HCT116 (cell line): ENCODE results near the gene GNAO1. TPM values are rescaled to one million over a fixed set of nuclear protein-coding genes. Genes with fewer than 3 reads are reported as not detected.

Source experiments
- ATAC-seq: fragments of 200-7000 bp; cut with Tn5 transposase; 2 replicates; pipeline ENCODE4 v1.9.1; 2020; ENCODE audit warnings: mild to moderate bottlenecking, moderate library complexity
- BruUV-seq: library from RNA; stranded (reverse); fragments of 400-500 nt; replicated peaks from 2 replicates; lab custom pipeline; 2021; lab: Mats Ljungman, UMichigan
- CTCF ChIA-PET: fragments of 300-600 bp; sonication (Branson Sonifier 250); formaldehyde crosslinking; loops from one replicate; lab custom pipeline; 2021; ENCODE audit warnings: antibody characterized with exemption; lab: Charles Lee
- POLR2A ChIA-PET: fragments of 300-600, 350-600 bp; sonication (Branson Sonifier 250); formaldehyde crosslinking; loops from one replicate; lab custom pipeline; 2021; ENCODE audit warnings: antibody characterized with exemption; lab: Charles Lee
- RAD21 ChIA-PET, 2 experiments: fragments of 300-600 bp; sonication (Branson Sonifier 250); formaldehyde crosslinking; loops; one replicate each; lab custom pipeline; 2023; ENCODE audit warnings: low total read pairs in 2 of 2; ENCODE audit not compliant: uncharacterized antibody in 2 of 2, unreplicated experiment in 2 of 2, low non-redundant PET in 1 of 2; lab: Charles Lee
- DNase-seq: peaks from one replicate; pipeline ENCODE4 v3.0.0-alpha.2; 2010; ENCODE audit warnings: low read depth, low spot score
- H2AFZ ChIP-seq: fragments of 200-600 bp; shearing (Covaris generic), sonication (generic); 2 replicates; pipeline ENCODE4 v1.6.1; 2017; ENCODE audit warnings: low read depth, mixed run types, mixed read lengths, antibody characterized with exemption, low read length; ENCODE audit not compliant: poor library complexity, severe bottlenecking
- H3K27ac ChIP-seq: 2 replicates; pipeline ENCODE4 v1.5.1; 2012; ENCODE audit warnings: low read depth, low read length
- H3K27me3 ChIP-seq: fragments of 200-600 bp; sonication (generic); 2 replicates; pipeline ENCODE4 v1.6.1; 2016; ENCODE audit warnings: mixed run types, low read length, mixed read lengths; ENCODE audit not compliant: insufficient read depth
- H3K36me3 ChIP-seq, 2 experiments: fragments of 200-500 bp in 1 of 2; fragments of 200-600 bp in 1 of 2; sonication (Bioruptor generic) in 1 of 2; sonication (generic) in 1 of 2; 2 replicates each; pipeline versions ENCODE4 v1.5.1 to v1.6.1; 2014 to 2016; ENCODE audit warnings: low read length in 2 of 2, inconsistent platforms in 1 of 2, mixed read lengths in 1 of 2, mixed run types in 1 of 2; ENCODE audit not compliant: insufficient read depth in 2 of 2, control insufficient read depth in 1 of 2
- H3K4me1 ChIP-seq, 2 experiments: fragments of 200-600 bp in 1 of 2; sonication (generic) in 1 of 2; 2 replicates each; pipeline versions ENCODE4 v1.5.1 to v1.6.1; 2012 to 2017; ENCODE audit warnings: low read length in 2 of 2, inconsistent platforms in 1 of 2, mild to moderate bottlenecking in 1 of 2, mixed read lengths in 1 of 2, mixed run types in 1 of 2, moderate library complexity in 1 of 2; ENCODE audit not compliant: insufficient read depth in 2 of 2, control insufficient read depth in 1 of 2
- H3K4me2 ChIP-seq: fragments of 200-600 bp; sonication (generic); 2 replicates; pipeline ENCODE4 v1.6.1; 2017; ENCODE audit warnings: mixed run types, low read length, mixed read lengths
- H3K4me3 ChIP-seq, 2 experiments: fragments of 200-600 bp in 1 of 2; sonication (generic) in 1 of 2; replicated peaks in 1 of 2; 2 replicates each; pipeline ENCODE4 v1.5.1; 2011 to 2016; ENCODE audit warnings: low read length in 2 of 2, control low read depth in 1 of 2, low read depth in 1 of 2, mild to moderate bottlenecking in 1 of 2, mixed read lengths in 1 of 2, mixed run types in 1 of 2
- H3K79me2 ChIP-seq: fragments of 200-600 bp; sonication (generic); 2 replicates; pipeline ENCODE4 v1.6.1; 2017; ENCODE audit warnings: mild to moderate bottlenecking, mixed run types, low read length, moderate library complexity, mixed read lengths; ENCODE audit not compliant: insufficient read depth
- H3K9ac ChIP-seq: fragments of 200-600 bp; sonication (generic); 2 replicates; pipeline ENCODE4 v1.6.1; 2016; ENCODE audit warnings: low read length, mixed read lengths
- H3K9me2 ChIP-seq: fragments of 200-600 bp; sonication (generic), shearing (Covaris generic); 2 replicates; pipeline ENCODE4 v1.6.1; 2017; ENCODE audit warnings: mixed run types, mild to moderate bottlenecking, moderate library complexity; ENCODE audit not compliant: insufficient read depth
- H3K9me3 ChIP-seq, 2 experiments: fragments of 200-500 bp in 1 of 2; fragments of 200-600 bp in 1 of 2; sonication (Bioruptor generic) in 1 of 2; sonication (generic) in 1 of 2; 2 replicates each; pipeline ENCODE4 v1.6.1; 2014 to 2017; ENCODE audit warnings: low read length in 2 of 2, mixed read lengths in 2 of 2, inconsistent platforms in 1 of 2, low read depth in 1 of 2, mild to moderate bottlenecking in 1 of 2, mixed run types in 1 of 2, moderate library complexity in 1 of 2; ENCODE audit not compliant: control insufficient read depth in 1 of 2, insufficient read depth in 1 of 2
- H4K20me1 ChIP-seq: fragments of 200-600 bp; sonication (generic), shearing (Covaris generic); 2 replicates; pipeline ENCODE4 v1.6.1; 2017; ENCODE audit warnings: mixed run types, mild to moderate bottlenecking, moderate library complexity; ENCODE audit not compliant: insufficient read depth
- CTCF ChIP-seq, 3 experiments: fragments of 200-600 bp in 1 of 3; sonication (generic) in 1 of 3; IDR thresholded peaks in 2 of 3; conservative IDR thresholded peaks in 1 of 3; 2 replicates each; pipeline ENCODE4 v1.5.1; 2012 to 2017; ENCODE audit warnings: low read depth in 2 of 3, low read length in 2 of 3, antibody characterized with exemption in 1 of 3, borderline replicate concordance in 1 of 3, control low read depth in 1 of 3, mild to moderate bottlenecking in 1 of 3, mixed read lengths in 1 of 3, mixed run types in 1 of 3, moderate library complexity in 1 of 3; ENCODE audit not compliant: insufficient read depth in 1 of 3
- RAD21 ChIP-seq: IDR thresholded peaks from 2 replicates; pipeline ENCODE4 v1.6.1; 2012; ENCODE audit warnings: low read depth, mild to moderate bottlenecking
- REST ChIP-seq: IDR thresholded peaks from 2 replicates; pipeline ENCODE4 v1.6.1; 2012; ENCODE audit warnings: low read depth
- intact Hi-C: fragments of 100-400 bp; cut with micrococcal nuclease; formaldehyde crosslinking; loops from 2 replicates; pipeline ENCODE4 v1.10.0; 2022
- total RNA-seq: library from RNA; stranded (reverse); gene quantifications from one replicate; pipeline ENCODE4 v1.2.1, GENCODE V29; 2021; ENCODE audit not compliant: unreplicated experiment

GNAO1 gene
- total RNA-seq, 1 experiment from 2014 or later, result 0.12 TPM

GRCh38 chr16:56332464-56333079 is 141.3 kb downstream of the GNAO1 start:
- ATAC-seq, result peak; percentile 97
- BruUV-seq, result no TSS peak
- POLR2A ChIA-PET, result no interaction called here

More at GRCh38 chr16:56332464-56333079, 141.3 kb downstream of the GNAO1 start:
- peak; percentile 65 for DNase-seq
- H3K4me1 ChIP-seq, result peaks cover 3 to 11% of the 10 kb centered on the region in 2 experiments; a peak in 3 of 4 replicates
- H3K9ac ChIP-seq, result no peak overlapping the region
- H3K4me2 ChIP-seq, result peak overlapping the region; percentile 43
- no peaks in the 10 kb centered on the region for H3K79me2 ChIP-seq
- H3K27me3 ChIP-seq, result no peaks in the 10 kb centered on the region
- H2AFZ ChIP-seq, result no peak overlapping the region
- no peaks in the 10 kb centered on the region for H3K9me2 ChIP-seq
- no peaks in the 10 kb centered on the region for H4K20me1 ChIP-seq
- no peaks in the 10 kb centered on the region for H3K9me3 ChIP-seq
- H3K36me3 ChIP-seq, result no peaks in the 10 kb centered on the region
- H3K4me3 ChIP-seq, result no peak overlapping the region
- intact Hi-C loops, result loop anchor here (1.0 to 10.0 kb wide), 2 partner anchors 24 to 372 kb away; no protein-coding TSS in a partner anchor
- RAD21 ChIA-PET, result interaction anchor here in 1 of 2 experiments (1.3 kb wide), 1 partner anchor 24 kb away, joined by 5 read pairs; no protein-coding TSS in a partner anchor
- CTCF ChIA-PET, result interaction anchor here (1.0 to 3.9 kb wide), 4 partner anchors 14 to 521 kb away, joined by 3 to 33 read pairs (median 6); no protein-coding TSS in a partner anchor
- TF ChIP-seq RAD21 (peak; percentile 92), REST (no peak), CTCF (IDR thresholded peaks at IDR 0.05 in 2 of 3, conservative IDR thresholded peaks at IDR 0.05 in 1 of 3; ENCODE audit: borderline replicate concordance in 1 of 3, insufficient read depth in 1 of 3, low read depth in 2 of 3, low read length in 2 of 3) (peak; percentile 51 to 89 (median 62))
- TF ChIP-seq, all 23 proteins: peak for 2
- no peak overlapping the region for H3K27ac ChIP-seq
